HG02885 (cell line): ENCODE measurements around the gene PPFIA3.

Experiments used
- ATAC-seq: cut with Tn5 transposase; IDR thresholded peaks from one replicate; pipeline ENCODE4 v1.9.1; 2021; ENCODE audit warnings: mild to moderate bottlenecking; ENCODE audit not compliant: unreplicated experiment, poor library complexity

The PPFIA3 gene

GRCh38 chr19:49101160-49101559 is 18.2 kb upstream of the PPFIA3 start:
- no peak for ATAC-seq

- ATAC-seq = no peak
Observed at GRCh38 chr19:49102303-49102702, 17.0 kb upstream of the PPFIA3 start.

DNA sequence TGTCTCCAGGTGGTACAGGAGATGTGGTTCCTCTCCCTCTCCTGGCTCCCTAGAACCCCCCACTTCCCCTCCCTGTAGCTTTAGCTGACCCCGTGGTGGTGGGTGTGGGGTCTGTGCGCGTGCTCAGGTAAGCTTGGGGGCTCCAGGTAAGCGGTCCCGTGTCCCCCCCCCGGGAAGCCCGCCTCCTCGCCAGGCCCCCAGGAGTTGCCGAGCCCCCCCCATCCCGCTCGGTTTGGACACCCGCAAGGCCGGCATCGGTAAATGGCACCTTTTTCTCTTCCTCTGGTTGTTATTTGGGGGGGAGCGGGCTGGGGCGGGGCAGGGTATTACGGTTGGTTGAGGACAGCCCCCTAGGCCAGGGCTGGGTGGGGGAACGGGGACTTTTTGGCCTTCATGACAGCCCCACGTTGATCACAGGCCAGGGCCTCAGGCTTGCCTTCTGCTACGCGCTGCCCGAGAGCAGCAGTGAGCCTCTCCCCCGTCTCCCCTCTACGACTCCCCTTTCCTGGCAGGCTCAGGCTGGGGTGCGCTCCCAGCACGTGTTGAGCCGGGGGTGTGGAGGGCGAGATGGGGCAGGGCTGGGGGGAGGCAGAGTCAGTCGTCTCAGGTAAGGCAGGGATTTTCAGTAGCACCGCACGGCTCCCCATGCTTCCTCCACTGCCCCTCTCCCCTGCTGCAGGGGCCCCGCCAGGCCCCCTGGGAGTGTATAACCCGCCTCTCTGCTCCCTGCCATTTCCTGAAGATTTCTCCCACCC is 15.8 kb upstream of the PPFIA3 start:
- no peak for ATAC-seq

DNA sequence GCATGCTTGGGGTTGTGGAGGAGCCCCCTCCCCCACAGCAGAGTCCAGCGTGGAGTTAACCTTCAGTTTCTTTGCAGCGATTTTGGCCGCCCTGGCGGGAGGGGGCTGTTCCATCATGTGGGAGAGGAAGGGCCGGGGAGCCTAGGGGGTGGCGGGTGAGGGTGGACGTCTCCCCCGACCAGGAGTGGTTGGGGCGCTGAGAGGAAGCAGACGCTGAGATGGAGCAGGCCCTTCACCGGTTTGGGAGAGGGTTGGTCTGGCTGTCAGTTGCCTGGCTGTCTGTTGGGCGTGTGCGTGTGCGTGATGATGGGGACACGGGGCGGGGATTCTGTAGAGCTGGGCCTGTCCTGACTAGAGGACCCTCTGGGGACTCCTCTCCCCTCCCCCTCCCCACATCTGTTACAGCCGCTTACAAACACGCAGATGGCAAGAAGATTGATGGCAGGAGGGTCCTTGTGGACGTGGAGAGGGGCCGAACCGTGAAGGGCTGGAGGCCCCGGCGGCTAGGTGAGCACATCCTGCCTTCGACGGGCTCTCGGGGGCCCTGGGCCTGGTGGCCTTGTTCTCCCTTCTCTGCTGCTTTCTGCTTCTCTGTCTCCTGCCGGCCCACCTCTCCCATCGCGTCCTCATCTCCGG is 15.0 kb upstream of the PPFIA3 start:
- ATAC-seq = no peak

GRCh38 chr19:49106648-49107135 is 12.7 kb upstream of the PPFIA3 start:
- ATAC-seq = no peak

DNA sequence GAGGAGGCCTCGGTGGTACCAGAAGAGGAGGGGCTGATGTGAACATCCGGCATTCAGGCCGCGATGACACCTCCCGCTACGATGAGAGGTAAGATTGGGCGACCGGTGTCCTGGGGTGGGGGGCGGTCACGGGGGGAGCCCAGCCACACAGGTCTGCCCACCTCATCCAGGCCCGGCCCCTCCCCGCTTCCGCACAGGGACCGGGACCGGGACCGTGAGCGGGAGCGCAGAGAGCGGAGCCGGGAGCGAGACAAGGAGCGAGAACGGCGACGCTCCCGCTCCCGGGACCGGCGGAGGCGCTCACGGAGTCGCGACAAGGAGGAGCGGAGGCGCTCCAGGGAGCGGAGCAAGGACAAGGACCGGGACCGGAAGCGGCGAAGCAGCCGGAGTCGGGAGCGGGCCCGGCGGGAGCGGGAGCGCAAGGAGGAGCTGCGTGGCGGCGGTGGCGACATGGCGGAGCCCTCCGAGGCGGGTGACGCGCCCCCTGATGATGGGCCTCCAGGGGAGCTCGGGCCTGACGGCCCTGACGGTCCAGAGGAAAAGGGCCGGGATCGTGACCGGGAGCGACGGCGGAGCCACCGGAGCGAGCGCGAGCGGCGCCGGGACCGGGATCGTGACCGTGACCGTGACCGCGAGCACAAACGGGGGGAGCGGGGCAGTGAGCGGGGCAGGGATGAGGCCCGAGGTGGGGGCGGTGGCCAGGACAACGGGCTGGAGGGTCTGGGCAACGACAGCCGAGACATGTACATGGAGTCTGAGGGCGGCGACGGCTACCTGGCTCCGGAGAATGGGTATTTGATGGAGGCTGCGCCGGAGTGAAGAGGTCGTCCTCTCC is 11.5 kb upstream of the PPFIA3 start:
- ATAC-seq = no peak

- no peak for ATAC-seq
Observed at GRCh38 chr19:49109051-49109450, 10.3 kb upstream of the PPFIA3 start.

DNA sequence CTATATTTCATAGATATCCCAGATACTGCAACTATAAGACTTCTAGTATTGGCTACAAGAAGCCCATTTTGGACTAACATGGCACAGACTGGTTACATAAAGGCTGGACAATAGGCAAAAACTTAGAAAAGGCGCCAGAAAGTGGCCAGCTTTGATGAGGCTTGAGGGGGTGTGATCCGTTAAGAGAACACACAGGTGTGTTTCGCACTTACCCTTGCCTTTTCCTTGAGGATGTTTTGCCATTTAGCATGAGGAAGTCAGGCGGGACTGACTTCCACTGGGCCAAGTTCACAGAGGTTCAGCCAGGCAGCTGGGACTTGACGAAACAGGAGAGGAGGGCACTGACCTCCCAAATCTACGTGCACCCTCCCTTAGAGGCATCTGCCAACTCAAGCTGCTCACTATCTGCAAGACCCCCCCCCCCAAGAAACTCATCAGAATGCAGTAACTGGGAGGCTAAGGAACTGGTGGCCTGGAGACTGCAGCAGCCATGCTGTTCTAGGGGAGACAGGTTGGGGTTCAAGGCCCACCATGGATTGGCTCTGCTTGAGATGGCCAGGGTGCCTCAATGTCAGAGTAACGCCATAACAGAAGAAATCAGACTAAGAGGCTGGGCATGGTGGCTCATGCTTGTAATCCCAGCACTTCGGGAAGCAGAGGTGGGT is 9.6 kb upstream of the PPFIA3 start:
- no peak for ATAC-seq

DNA sequence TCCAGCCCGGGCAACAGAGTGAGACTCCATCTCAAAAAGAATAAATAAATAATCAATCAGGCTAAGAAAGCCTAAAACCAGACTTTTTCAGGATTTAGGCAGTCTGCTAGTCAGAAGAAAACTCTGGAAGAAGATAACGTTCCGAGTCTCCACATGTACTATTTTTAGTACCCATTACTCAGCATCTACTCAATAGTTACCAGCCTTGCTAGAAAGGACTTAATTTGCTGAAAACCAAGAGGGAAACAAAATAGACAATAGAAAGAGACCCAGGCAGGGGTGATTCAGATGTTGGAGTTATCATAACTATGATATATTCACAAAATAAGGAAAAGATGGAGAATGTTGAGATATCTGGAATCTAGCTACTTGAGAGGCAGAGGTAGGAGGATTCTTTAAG is 8.8 kb upstream of the PPFIA3 start:
- ATAC-seq = no peak

DNA sequence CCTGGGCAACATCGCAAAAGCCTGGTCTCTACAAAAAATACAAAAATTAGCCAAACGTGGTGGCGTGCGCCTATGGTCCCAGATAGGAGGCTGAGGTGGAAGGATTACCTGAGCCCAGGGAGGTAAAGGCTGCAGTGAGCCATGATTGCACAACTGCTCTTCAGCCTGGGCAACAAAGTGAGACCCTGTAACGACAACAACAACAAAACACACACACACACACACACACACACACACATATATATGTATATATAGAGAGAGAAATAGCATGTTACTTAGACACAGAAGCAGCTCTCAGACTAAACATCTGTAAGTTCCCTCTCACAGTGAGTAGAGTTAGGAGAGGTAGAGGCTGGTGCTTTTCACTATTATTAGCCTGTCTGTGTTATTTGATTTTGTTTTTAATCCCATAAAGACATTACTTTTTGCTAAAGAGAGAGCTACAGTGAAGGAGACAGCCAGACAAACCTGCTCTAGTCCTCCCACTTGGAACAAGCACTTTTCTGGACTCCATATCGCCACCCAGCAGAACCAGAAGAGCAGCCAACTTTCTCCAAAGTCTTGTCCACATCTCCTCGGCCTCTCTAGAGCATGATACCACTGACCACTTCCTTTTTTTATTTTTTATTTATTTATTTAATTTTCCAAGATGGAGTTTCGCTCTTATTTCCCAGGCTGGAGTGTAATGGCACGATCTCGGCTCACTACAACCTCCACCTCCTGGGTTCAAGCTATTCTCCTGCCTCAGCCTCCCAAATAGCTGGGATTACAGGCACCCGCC is 7.9 kb upstream of the PPFIA3 start:
- ATAC-seq = no peak

DNA sequence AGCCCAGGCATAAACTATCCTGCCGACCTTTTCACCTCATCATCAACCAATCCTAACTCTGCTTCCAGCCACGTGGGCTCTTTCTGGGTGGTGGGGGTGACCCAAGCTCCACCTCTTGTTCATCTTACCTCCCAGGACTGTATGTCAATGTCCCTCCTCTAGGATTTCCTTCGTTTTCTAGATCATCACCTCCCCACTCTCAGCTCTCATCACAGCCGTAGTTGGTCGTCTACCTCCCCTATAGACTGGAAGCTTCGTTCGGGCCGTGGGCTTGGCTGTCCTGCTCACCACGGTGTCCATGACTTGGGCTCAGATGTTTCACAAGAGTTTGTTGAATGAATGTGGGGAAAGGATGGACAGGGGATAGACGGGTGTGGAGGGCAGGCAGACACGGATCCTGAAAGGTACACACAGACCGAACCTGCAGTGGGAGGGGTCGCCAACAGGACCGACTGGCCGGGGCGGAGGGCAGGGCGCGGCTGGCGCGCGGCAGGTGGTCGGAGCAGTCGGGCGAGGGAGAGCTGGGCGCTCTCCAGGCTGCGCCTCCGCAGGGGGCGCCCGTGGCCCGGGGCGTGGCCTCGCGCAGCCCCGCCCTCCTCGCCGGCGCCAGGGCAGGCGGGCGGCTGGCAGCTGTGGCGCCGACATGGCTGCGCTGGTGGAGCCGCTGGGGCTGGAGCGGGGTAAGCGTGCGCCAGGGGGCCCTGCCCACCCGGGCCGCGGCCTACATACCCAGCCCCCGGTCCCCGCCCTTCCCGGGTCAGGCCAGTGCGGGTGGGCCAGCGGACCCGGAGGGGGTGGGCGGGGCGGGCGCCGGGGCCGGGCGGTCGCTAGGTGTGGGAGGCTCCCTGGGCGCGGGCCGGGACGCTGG is 5.3 kb upstream of the PPFIA3 start, which contains the start of gene LIN7B:
TSS of gene LIN7B (plus strand) at position 609 of the 868 bp plus-strand sequence. CDS start at position 644, 35 bp downstream.
- ATAC-seq = peak; percentile 51

GRCh38 chr19:49114630-49115363 is 4.5 kb upstream of the PPFIA3 start:
- ATAC-seq = no peak

GRCh38 chr19:49116544-49116943 is 2.8 kb upstream of the PPFIA3 start:
- no peak for ATAC-seq

GRCh38 chr19:49117677-49118564 is 1.4 kb upstream of the PPFIA3 start:
- no peak for ATAC-seq

- peak; percentile 83 for ATAC-seq
Observed at GRCh38 chr19:49118565-49119410, 556 bp upstream of the PPFIA3 start, which contains the start of gene C19orf73. C19orf73 (minus strand) TSS chr19:49119143; CDS start chr19:49119022, 121 bp downstream.

GRCh38 chr19:49120325-49120683 is 960 bp downstream of the PPFIA3 start:
- ATAC-seq = no peak
